Fibroblast of lung (primary cell): ENCODE measurements around the gene NPM3.

Experiments used
- EZH2 ChIP-seq: IDR thresholded peaks from 2 replicates; pipeline ENCODE4 v1.5.1; 2012; ENCODE audit warnings: low read length, control low read depth, mild to moderate bottlenecking; ENCODE audit errors: missing control alignments
- TF ChIP-seq, protein P1 (sequence below), 2 donors: IDR thresholded peaks in 1 of 2; conservative IDR thresholded peaks in 1 of 2; 1 replicate in 1 of 2; 2 replicates in 1 of 2; pipeline ENCODE4 v1.5.1; 2011 to 2012; ENCODE audit warnings: low read length in 2 of 2, control low read depth in 1 of 2, inconsistent platforms in 1 of 2, low read depth in 1 of 2, mild to moderate bottlenecking in 1 of 2

DNA sequence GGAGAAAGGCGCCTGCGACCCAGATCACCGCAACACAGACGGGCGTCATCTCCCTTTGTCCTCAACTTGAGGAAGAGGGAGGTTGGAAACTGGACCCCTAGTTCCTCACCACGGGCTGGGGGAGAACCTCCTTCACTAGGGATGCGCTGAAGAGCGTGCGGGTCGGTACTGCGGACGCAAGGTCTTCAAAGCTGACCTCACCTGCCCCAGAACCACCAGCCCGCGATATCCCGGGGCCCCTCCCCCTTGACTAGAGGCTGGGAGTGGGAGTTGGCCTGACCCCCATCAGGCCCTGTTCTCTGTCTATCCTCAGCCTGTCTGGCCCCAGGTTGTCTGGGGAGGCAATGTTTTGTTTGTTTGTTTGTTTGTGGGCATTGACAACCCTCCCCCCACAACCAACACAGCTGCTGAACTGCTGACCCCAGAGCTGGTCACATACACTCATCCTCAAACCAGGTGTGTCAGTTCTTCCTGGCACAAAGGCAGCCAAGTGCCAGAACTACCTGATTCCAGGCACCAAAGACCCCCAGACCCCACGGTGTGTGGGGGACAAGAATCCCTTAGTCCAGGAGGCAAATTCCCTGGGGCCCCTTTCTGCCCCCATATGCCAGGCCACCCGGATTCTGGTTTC lies 2.9 kb downstream of the NPM3 start:
- TF ChIP-seq, protein P1, sequence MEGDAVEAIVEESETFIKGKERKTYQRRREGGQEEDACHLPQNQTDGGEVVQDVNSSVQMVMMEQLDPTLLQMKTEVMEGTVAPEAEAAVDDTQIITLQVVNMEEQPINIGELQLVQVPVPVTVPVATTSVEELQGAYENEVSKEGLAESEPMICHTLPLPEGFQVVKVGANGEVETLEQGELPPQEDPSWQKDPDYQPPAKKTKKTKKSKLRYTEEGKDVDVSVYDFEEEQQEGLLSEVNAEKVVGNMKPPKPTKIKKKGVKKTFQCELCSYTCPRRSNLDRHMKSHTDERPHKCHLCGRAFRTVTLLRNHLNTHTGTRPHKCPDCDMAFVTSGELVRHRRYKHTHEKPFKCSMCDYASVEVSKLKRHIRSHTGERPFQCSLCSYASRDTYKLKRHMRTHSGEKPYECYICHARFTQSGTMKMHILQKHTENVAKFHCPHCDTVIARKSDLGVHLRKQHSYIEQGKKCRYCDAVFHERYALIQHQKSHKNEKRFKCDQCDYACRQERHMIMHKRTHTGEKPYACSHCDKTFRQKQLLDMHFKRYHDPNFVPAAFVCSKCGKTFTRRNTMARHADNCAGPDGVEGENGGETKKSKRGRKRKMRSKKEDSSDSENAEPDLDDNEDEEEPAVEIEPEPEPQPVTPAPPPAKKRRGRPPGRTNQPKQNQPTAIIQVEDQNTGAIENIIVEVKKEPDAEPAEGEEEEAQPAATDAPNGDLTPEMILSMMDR (conservative IDR thresholded peaks at IDR 0.05 in 1 of 2, IDR thresholded peaks at IDR 0.05 in 1 of 2; ENCODE audit: low read depth in 1 of 2, low read length in 2 of 2): no peak
- TF ChIP-seq EZH2: no peak
